CD4-positive, alpha-beta T cell (primary cell): ENCODE measurements around the gene TAF1B. TPM values are rescaled to one million over a fixed set of nuclear protein-coding genes. Genes with fewer than 3 reads are reported as not detected.

ENCODE experiments used
- ATAC-seq: fragments of 200-7000 bp; cut with Tn5 transposase; one replicate; pipeline ENCODE4 v1.10.0; 2022; ENCODE audit warnings: mild to moderate bottlenecking; ENCODE audit not compliant: poor library complexity
- CTCF ChIA-PET: fragments of 350-600 bp; sonication (Branson Sonifier 250); formaldehyde crosslinking; loops from one replicate; lab custom pipeline; 2021; ENCODE audit warnings: antibody characterized with exemption, inconsistent platforms; lab: Charles Lee
- POLR2A ChIA-PET: fragments of 350-600 bp; sonication (Branson Sonifier 250); formaldehyde crosslinking; loops from one replicate; lab custom pipeline; 2021; ENCODE audit warnings: antibody characterized with exemption, inconsistent platforms; lab: Charles Lee
- DNase-seq, 14 experiments: peaks; one replicate each; pipeline ENCODE4 v3.0.0-alpha.2; 2013 to 2020; ENCODE audit warnings: mixed read lengths in 2 of 14
- H3K27ac ChIP-seq, 2 donors: one replicate each; pipeline versions ENCODE4 v1.5.1 to v1.7.0; 2013; ENCODE audit warnings: low read length in 2 of 2, low read depth in 1 of 2, mild to moderate bottlenecking in 1 of 2
- H3K27me3 ChIP-seq, 2 experiments: 1 replicate in 1 of 2; 2 replicates in 1 of 2; pipeline versions ENCODE4 v1.6.1 to v1.7.0; 2013; ENCODE audit warnings: low read length in 2 of 2, control low read depth in 1 of 2, mild to moderate bottlenecking in 1 of 2, moderate library complexity in 1 of 2; ENCODE audit not compliant: insufficient read depth in 2 of 2, control insufficient read depth in 1 of 2
- H3K36me3 ChIP-seq: one replicate; pipeline ENCODE4 v1.6.1; 2013; ENCODE audit warnings: low read length, control low read depth; ENCODE audit not compliant: insufficient read depth
- H3K4me1 ChIP-seq: one replicate; pipeline ENCODE4 v1.6.1; 2013; ENCODE audit warnings: low read length, control low read depth; ENCODE audit not compliant: insufficient read depth
- H3K4me3 ChIP-seq: one replicate; pipeline ENCODE4 v1.5.1; 2013; ENCODE audit warnings: mild to moderate bottlenecking, low read length, moderate library complexity
- H3K9me3 ChIP-seq, 2 experiments: 1 replicate in 1 of 2; 2 replicates in 1 of 2; pipeline versions ENCODE4 v1.6.1 to v1.7.0; 2013; ENCODE audit warnings: low read length in 2 of 2, mild to moderate bottlenecking in 2 of 2, control low read depth in 1 of 2, moderate library complexity in 1 of 2; ENCODE audit not compliant: control insufficient read depth in 1 of 2, insufficient read depth in 1 of 2
- H3K27ac Mint-ChIP-seq: one replicate; pipeline ENCODE4 v1.8.0; 2020; ENCODE audit warnings: mixed read lengths
- H3K27me3 Mint-ChIP-seq: one replicate; pipeline ENCODE4 v1.8.0; 2021; ENCODE audit warnings: mixed read lengths
- H3K36me3 Mint-ChIP-seq: one replicate; pipeline ENCODE4 v1.8.0; 2021; ENCODE audit warnings: low read depth, mixed read lengths
- H3K4me1 Mint-ChIP-seq: one replicate; pipeline ENCODE4 v1.8.0; 2021; ENCODE audit warnings: low read depth, mixed read lengths
- H3K4me3 Mint-ChIP-seq: one replicate; pipeline ENCODE4 v1.8.0; 2020; ENCODE audit warnings: mild to moderate bottlenecking, mixed read lengths
- H3K9me3 Mint-ChIP-seq: one replicate; pipeline ENCODE4 v1.8.0; 2020; ENCODE audit warnings: mixed read lengths
- CTCF ChIP-seq: fragments of 200-600 bp; IDR thresholded peaks from one replicate; pipeline ENCODE4 v1.8.0; 2022; ENCODE audit warnings: antibody characterized with exemption, mild to moderate bottlenecking
- intact Hi-C, 2 experiments: fragments of 100-400 bp; cut with DNase I in 1 of 2; cut with micrococcal nuclease in 1 of 2; formaldehyde crosslinking; loops; one replicate each; pipeline versions ENCODE4 v1.15.1 to v1.9.0; 2023 to 2025; cut with DNase I, micrococcal nuclease
- total RNA-seq, 174 experiments: library from RNA in 2 of 174; stranded (reverse) in 2 of 174; gene quantifications; one replicate each; pipeline ENCODE4 v1.2.3 and lab custom pipeline; 2021 to 2026

The TAF1B gene
- total RNA-seq, 2 experiments from 2014 or later = 9.9 to 10.8 TPM

GRCh38 chr2:9941196-9941995, 98.1 kb downstream of the TAF1B start:
- no peak overlapping the region for H3K27ac Mint-ChIP-seq
- DNase-seq (no peak), ATAC-seq (no peak)
- H3K36me3 Mint-ChIP-seq = peaks cover 2% of the 10 kb centered on the region
- H3K4me3 Mint-ChIP-seq = no peak overlapping the region
- TF ChIP-seq CTCF = no peak
- Histone ChIP-seq H3K4me3 (no peak overlapping the region), H3K4me1 (no peaks in the 10 kb centered on the region), H3K9me3 (no peaks in the 10 kb centered on the region), H3K27ac (no peak overlapping the region), H3K27me3 (peaks cover 9 to 12% of the 10 kb centered on the region in 2 experiments), H3K36me3 (no peaks in the 10 kb centered on the region)
- H3K27me3 Mint-ChIP-seq = peaks cover 13% of the 10 kb centered on the region
- no peaks in the 10 kb centered on the region for H3K9me3 Mint-ChIP-seq
- POLR2A ChIA-PET = no interaction called here
- intact Hi-C loops = no loop called here
- no peaks in the 10 kb centered on the region for H3K4me1 Mint-ChIP-seq
- CTCF ChIA-PET = no interaction called here

DNA sequence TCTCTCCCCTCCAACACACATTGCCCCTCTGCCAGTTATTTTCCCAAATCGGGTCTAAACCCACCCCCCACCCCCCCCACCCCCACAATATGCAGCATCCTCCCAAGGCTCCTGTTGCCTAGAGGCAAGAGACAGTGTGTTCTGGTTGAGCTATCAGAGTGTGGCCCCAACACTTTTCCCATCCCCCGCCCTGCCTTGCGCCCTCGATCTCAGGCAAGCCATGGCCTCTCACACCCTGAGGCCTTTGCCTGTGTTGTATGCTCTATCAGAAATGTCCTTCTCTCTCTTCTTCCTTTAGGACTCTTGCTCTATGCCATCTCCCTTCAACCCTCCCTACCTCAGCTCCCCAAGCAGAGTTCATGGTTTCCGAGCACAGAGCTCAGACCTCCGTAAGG, 98.7 kb downstream of the TAF1B start:
- no peaks in the 10 kb centered on the region for H3K36me3 ChIP-seq
- H3K27me3 Mint-ChIP-seq = peaks cover 13% of the 10 kb centered on the region
- H3K4me3 ChIP-seq = no peak overlapping the region
- H3K4me3 Mint-ChIP-seq = no peak overlapping the region
- CTCF ChIA-PET = no interaction called here
- DNase-seq (no peak), ATAC-seq (no peak)
- no peaks in the 10 kb centered on the region for H3K9me3 Mint-ChIP-seq
- no peaks in the 10 kb centered on the region for H3K4me1 ChIP-seq
- no peak for TF ChIP-seq CTCF
- H3K9me3 ChIP-seq = no peaks in the 10 kb centered on the region
- POLR2A ChIA-PET = no interaction called here
- H3K36me3 Mint-ChIP-seq = no peaks in the 10 kb centered on the region
- no peak overlapping the region for H3K27ac ChIP-seq
- intact Hi-C loops = no loop called here
- H3K27ac Mint-ChIP-seq = no peak overlapping the region
- H3K4me1 Mint-ChIP-seq = no peaks in the 10 kb centered on the region
- H3K27me3 ChIP-seq = peaks cover 12% of the 10 kb centered on the region in 2 experiments

GRCh38 chr2:9944330-9944758, 101.1 kb downstream of the TAF1B start:
- Mint-ChIP-seq H3K36me3 (no peaks in the 10 kb centered on the region), H3K4me1 (no peaks in the 10 kb centered on the region), H3K27me3 (peaks cover 22% of the 10 kb centered on the region), H3K4me3 (no peak overlapping the region), H3K9me3 (no peaks in the 10 kb centered on the region), H3K27ac (no peak overlapping the region)
- DNase-seq (no peak), ATAC-seq (no peak)
- no peak overlapping the region for H3K27ac ChIP-seq
- CTCF ChIA-PET = interaction anchor here (1.4 kb wide), 1 partner anchor 40 kb away, joined by 3 read pairs; no protein-coding TSS in a partner anchor
- H3K36me3 ChIP-seq = no peaks in the 10 kb centered on the region
- no peak for TF ChIP-seq CTCF
- peaks cover 12% of the 10 kb centered on the region in 2 experiments for H3K27me3 ChIP-seq
- no peak overlapping the region for H3K4me3 ChIP-seq
- POLR2A ChIA-PET = no interaction called here
- intact Hi-C loops = no loop called here
- no peaks in the 10 kb centered on the region for H3K9me3 ChIP-seq
- no peaks in the 10 kb centered on the region for H3K4me1 ChIP-seq
